Thyroid gland (tissue), 4 donors: ENCODE results near the gene SGK1. TPM values are rescaled to one million over a fixed set of nuclear protein-coding genes. Genes with fewer than 3 reads are reported as not detected.

ENCODE experiments used
- DNase-seq, 2 donors: peaks; one replicate each; pipeline ENCODE4 v3.0.0-alpha.2; 2019
- H3K27ac ChIP-seq, 3 donors: fragments of 200-600 bp; sonication (generic); 1 replicate in 2 of 3; 2 replicates in 1 of 3; pipeline ENCODE4 v1.5.1; 2016 to 2019; ENCODE audit warnings: mild to moderate bottlenecking in 1 of 3, moderate library complexity in 1 of 3
- H3K27me3 ChIP-seq: fragments of 200-600 bp; sonication (generic); one replicate; pipeline ENCODE4 v1.5.1; 2019
- H3K36me3 ChIP-seq, 2 donors: fragments of 200-600 bp; sonication (generic); one replicate each; pipeline ENCODE4 v1.5.1; 2016 to 2019
- H3K4me1 ChIP-seq, 2 donors: fragments of 200-600 bp; sonication (generic); one replicate each; pipeline ENCODE4 v1.5.1; 2017 to 2019
- H3K4me3 ChIP-seq, 3 donors: fragments of 200-600 bp; sonication (generic); replicated peaks in 1 of 3; 1 replicate in 2 of 3; 2 replicates in 1 of 3; pipeline ENCODE4 v1.5.1; 2016; ENCODE audit warnings: mild to moderate bottlenecking in 1 of 3
- H3K9me3 ChIP-seq: fragments of 200-600 bp; sonication (generic); one replicate; pipeline ENCODE4 v1.5.1; 2017
- CTCF ChIP-seq, 6 experiments: fragments of 200-600 bp in 3 of 6; fragments of 450-650 bp in 3 of 6; sonication (generic) in 3 of 6; IDR thresholded peaks; one replicate each; pipeline ENCODE4 v1.5.1; 2016 to 2019; ENCODE audit warnings: antibody characterized with exemption in 6 of 6, mild to moderate bottlenecking in 2 of 6, inconsistent platforms in 1 of 6, moderate library complexity in 1 of 6
- POLR2A ChIP-seq, 2 donors: fragments of 450-650 bp; IDR thresholded peaks; one replicate each; pipeline ENCODE4 v1.6.1; 2017; ENCODE audit warnings: antibody characterized with exemption in 2 of 2, mild to moderate bottlenecking in 2 of 2, moderate library complexity in 1 of 2
- WGBS, 2 donors: methylation state at CpG; one replicate each; pipeline ENCODE4 v1.1.5; 2017; 5-methylcytosine and 5-hydroxymethylcytosine counted together
- intact Hi-C: fragments of 100-400 bp; cut with DNase I; formaldehyde crosslinking; loops from one replicate; pipeline ENCODE4 v1.15.1; 2023
- total RNA-seq, 4 donors: library from RNA; depleted of rRNA; stranded (reverse); fragments of >200 nt; gene quantifications; one replicate each; pipeline ENCODE4 v1.2.3, GENCODE V29; 2016

Gene SGK1
- total RNA-seq, 4 donors from 2014 or later, result 151 to 361 (median 194) TPM

- Histone ChIP-seq H3K36me3 (no peaks in the 10 kb centered on the region), H3K4me3 (no peak overlapping the region), H3K9me3 (no peaks in the 10 kb centered on the region), H3K27ac (no peak overlapping the region), H3K27me3 (no peaks in the 10 kb centered on the region), H3K4me1 (peaks cover 0 to 15% of the 10 kb centered on the region in 2 donors)
- TF ChIP-seq POLR2A (IDR thresholded peaks at IDR 0.05) (no peak), CTCF (IDR thresholded peaks at IDR 0.05) (no peak)
- intact Hi-C loops, result no loop called here
- no peak for DNase-seq
- 88 to 91% methylated on average over 4 of the region's 4 CpGs for WGBS, 2 donors
Observed at GRCh38 chr6:134314006-134314821, 3.7 kb downstream of the SGK1 start.

- TF ChIP-seq POLR2A (IDR thresholded peaks at IDR 0.05) (no peak), CTCF (IDR thresholded peaks at IDR 0.05) (no peak)
- no peaks in the 10 kb centered on the region for H3K27me3 ChIP-seq
- H3K9me3 ChIP-seq, result no peaks in the 10 kb centered on the region
- peaks cover 0 to 15% of the 10 kb centered on the region in 2 donors for H3K4me1 ChIP-seq
- no peak overlapping the region for H3K4me3 ChIP-seq
- 89 to 93% methylated on average over 7 of the region's 7 CpGs for WGBS, 2 donors
- no peaks in the 10 kb centered on the region for H3K36me3 ChIP-seq
- intact Hi-C loops, result no loop called here
- no peak overlapping the region for H3K27ac ChIP-seq
- DNase-seq, result no peak
Observed at GRCh38 chr6:134312038-134312660, 5.8 kb downstream of the SGK1 start.

- Histone ChIP-seq H3K27ac (no peak overlapping the region), H3K36me3 (no peaks in the 10 kb centered on the region), H3K9me3 (no peaks in the 10 kb centered on the region), H3K4me1 (peaks cover 0 to 10% of the 10 kb centered on the region in 2 donors), H3K4me3 (no peak overlapping the region), H3K27me3 (no peaks in the 10 kb centered on the region)
- intact Hi-C loops, result no loop called here
- no peak for DNase-seq
- no peak for TF ChIP-seq POLR2A (IDR thresholded peaks at IDR 0.05)
- TF ChIP-seq CTCF (IDR thresholded peaks at IDR 0.05), result no peak
- WGBS, 2 donors, result 75 to 78% methylated on average over 2 of the region's 2 CpGs
Observed at GRCh38 chr6:134310817-134311216, 7.1 kb downstream of the SGK1 start.

- H3K36me3 ChIP-seq, result no peaks in the 10 kb centered on the region
- peaks cover 0 to 7% of the 10 kb centered on the region in 2 donors for H3K4me1 ChIP-seq
- H3K27ac ChIP-seq, result no peak overlapping the region
- no peak overlapping the region for H3K4me3 ChIP-seq
- DNase-seq, result no peak
- 91 to 96% methylated on average over 5 of the region's 5 CpGs for WGBS, 2 donors
- intact Hi-C loops, result no loop called here
- TF ChIP-seq CTCF (IDR thresholded peaks at IDR 0.05) (no peak), POLR2A (IDR thresholded peaks at IDR 0.05) (no peak)
- no peaks in the 10 kb centered on the region for H3K9me3 ChIP-seq
- H3K27me3 ChIP-seq, result no peaks in the 10 kb centered on the region
Observed at GRCh38 chr6:134309983-134310605, 7.8 kb downstream of the SGK1 start.

- peaks cover 4 to 11% of the 10 kb centered on the region in 2 donors for H3K4me1 ChIP-seq
- TF ChIP-seq POLR2A (IDR thresholded peaks at IDR 0.05) (no peak), CTCF (IDR thresholded peaks at IDR 0.05) (no peak)
- no peak overlapping the region for H3K4me3 ChIP-seq
- no peaks in the 10 kb centered on the region for H3K27me3 ChIP-seq
- H3K27ac ChIP-seq, result no peak overlapping the region
- H3K9me3 ChIP-seq, result no peaks in the 10 kb centered on the region
- intact Hi-C loops, result no loop called here
- DNase-seq, result no peak
- WGBS, 2 donors, result 92 to 95% methylated on average over 3 of the region's 3 CpGs
- no peaks in the 10 kb centered on the region for H3K36me3 ChIP-seq
Observed at GRCh38 chr6:134309227-134309626, 8.7 kb downstream of the SGK1 start.
